Astrocyte (in vitro differentiated cells and primary cell): ENCODE data around the gene DHRS3. TPM values are rescaled to one million over a fixed set of nuclear protein-coding genes. Genes with fewer than 3 reads are reported as not detected.
"Not testable (repeated sequence)": the region's sequence is repeated elsewhere in the genome, so short reads cannot be mapped to it uniquely, and the experiment has no call there.

ENCODE experiments used
- DNase-seq: peaks from one replicate; pipeline ENCODE4 v3.0.0-alpha.2; 2010; ENCODE audit warnings: low read depth
- FAIRE-seq: peaks from 2 replicates; lab custom pipeline; 2011; peaks lifted over from hg19 to GRCh38; lab: Jason Lieb, UNC
- H2AFZ ChIP-seq: 2 replicates; pipeline ENCODE4 v1.6.0; 2012; ENCODE audit warnings: low read depth, low read length, inconsistent platforms
- H3K27ac ChIP-seq: 2 replicates; pipeline ENCODE4 v1.5.1; 2011; ENCODE audit warnings: low read depth, low read length, inconsistent platforms
- H3K27me3 ChIP-seq: 2 replicates; pipeline ENCODE4 v1.6.0; 2011; ENCODE audit warnings: low read length, inconsistent platforms; ENCODE audit not compliant: insufficient read depth
- H3K36me3 ChIP-seq: 2 replicates; pipeline ENCODE4 v1.5.1; 2011; ENCODE audit warnings: low read length, inconsistent platforms; ENCODE audit not compliant: insufficient read depth
- H3K4me1 ChIP-seq: 2 replicates; pipeline ENCODE4 v1.5.1; 2011; ENCODE audit warnings: low read length, inconsistent platforms; ENCODE audit not compliant: insufficient read depth
- H3K4me2 ChIP-seq: 2 replicates; pipeline ENCODE4 v1.6.0; 2012; ENCODE audit warnings: low read length, inconsistent platforms
- H3K4me3 ChIP-seq: 2 replicates; pipeline ENCODE4 v1.5.1; 2011; ENCODE audit warnings: low read depth, mild to moderate bottlenecking, low read length, inconsistent platforms; ENCODE audit not compliant: insufficient read depth
- H3K79me2 ChIP-seq: 2 replicates; pipeline ENCODE4 v1.6.0; 2012; ENCODE audit warnings: mild to moderate bottlenecking, low read length, inconsistent platforms; ENCODE audit not compliant: insufficient read depth
- H3K9ac ChIP-seq: 2 replicates; pipeline ENCODE4 v1.6.0; 2012; ENCODE audit warnings: mild to moderate bottlenecking, low read length, inconsistent platforms
- H3K9me3 ChIP-seq: 2 replicates; pipeline ENCODE4 v1.5.1; 2012; ENCODE audit warnings: low read depth, mild to moderate bottlenecking, low read length, inconsistent platforms; ENCODE audit not compliant: insufficient read depth
- H4K20me1 ChIP-seq: 2 replicates; pipeline ENCODE4 v1.6.0; 2012; ENCODE audit warnings: low read length, inconsistent platforms; ENCODE audit not compliant: insufficient read depth
- H3K27ac Mint-ChIP-seq: one replicate; pipeline ENCODE4 v1.8.0; 2021; ENCODE audit warnings: mild to moderate bottlenecking, mixed read lengths; ENCODE audit not compliant: unreplicated experiment
- H3K27me3 Mint-ChIP-seq: one replicate; pipeline ENCODE4 v1.8.0; 2021; ENCODE audit warnings: low read depth, mixed read lengths; ENCODE audit not compliant: unreplicated experiment
- H3K36me3 Mint-ChIP-seq: one replicate; pipeline ENCODE4 v1.8.0; 2021; ENCODE audit warnings: low read depth, mixed read lengths; ENCODE audit not compliant: unreplicated experiment
- H3K4me1 Mint-ChIP-seq: one replicate; pipeline ENCODE4 v1.8.0; 2021; ENCODE audit warnings: low read depth, mixed read lengths; ENCODE audit not compliant: unreplicated experiment
- H3K4me3 Mint-ChIP-seq: one replicate; pipeline ENCODE4 v1.8.0; 2021; ENCODE audit warnings: mild to moderate bottlenecking, moderate library complexity, mixed read lengths; ENCODE audit not compliant: unreplicated experiment
- H3K9me3 Mint-ChIP-seq: one replicate; pipeline ENCODE4 v1.8.0; 2021; ENCODE audit warnings: mild to moderate bottlenecking, mixed read lengths; ENCODE audit not compliant: unreplicated experiment
- CTCF ChIP-seq: IDR thresholded peaks from 2 replicates; pipeline ENCODE4 v1.5.1; 2011; ENCODE audit warnings: low read depth, mild to moderate bottlenecking, inconsistent platforms, low read length, moderate library complexity; ENCODE audit not compliant: insufficient read depth
- EZH2 ChIP-seq: IDR thresholded peaks from 2 replicates; pipeline ENCODE4 v1.6.1; 2012; ENCODE audit warnings: mild to moderate bottlenecking, low read length, inconsistent platforms; ENCODE audit not compliant: insufficient read depth
- total RNA-seq: library from RNA; stranded (reverse); gene quantifications from 2 replicates; pipeline ENCODE4 v1.2.1, GENCODE V29; 2021

The DHRS3 gene
- total RNA-seq, 1 donor from 2014 or later, result 3.4 TPM

DNA sequence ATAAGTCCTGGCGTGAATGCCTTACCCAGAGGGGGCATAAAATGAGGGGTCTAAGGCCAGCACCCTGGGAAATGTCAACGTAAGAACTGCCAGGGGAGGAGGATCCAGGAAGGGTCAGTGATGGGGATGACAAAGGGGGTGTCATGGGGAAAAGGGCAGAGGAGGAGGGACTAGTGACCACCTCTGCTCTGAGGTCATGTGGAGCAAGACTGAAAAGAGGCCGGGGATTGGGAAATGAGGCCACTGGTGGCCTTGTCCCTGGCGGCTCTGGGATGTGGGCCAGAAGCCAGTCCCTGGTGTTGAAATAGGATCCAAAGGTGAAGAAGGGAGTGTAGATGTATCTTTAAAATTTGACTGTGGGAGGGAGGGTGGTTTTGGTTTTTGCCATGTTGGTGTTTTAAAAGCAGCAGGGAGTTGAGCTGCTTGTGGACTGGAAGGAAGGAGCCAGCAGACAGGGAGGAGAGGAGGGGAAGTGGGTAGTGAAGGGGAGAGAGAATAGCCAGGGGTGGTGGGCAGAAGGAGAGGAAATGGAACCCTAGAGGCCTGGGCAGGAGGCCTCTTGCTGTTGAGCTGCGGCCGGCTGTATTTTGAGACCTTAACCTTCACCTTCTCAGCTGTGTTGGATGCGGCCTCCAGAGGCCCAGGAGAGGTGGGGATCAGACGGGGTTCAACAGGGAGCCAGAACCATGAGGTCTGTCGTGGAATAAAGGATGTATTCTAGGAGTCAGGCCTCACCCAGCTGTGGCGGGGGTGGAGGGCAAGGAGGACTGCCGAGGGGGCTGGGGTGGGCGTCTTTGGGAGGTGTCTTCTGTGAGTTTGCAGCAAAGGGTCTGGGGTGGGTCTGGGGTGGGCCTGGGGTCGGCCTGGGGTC, 92.5 kb downstream of the DHRS3 start:
- H3K4me3 Mint-ChIP-seq, result no peak overlapping the region
- H3K27ac Mint-ChIP-seq, result no peak overlapping the region
- no peak overlapping the region for H3K4me3 ChIP-seq
- no peaks in the 10 kb centered on the region for H4K20me1 ChIP-seq
- H3K36me3 Mint-ChIP-seq, result no peaks in the 10 kb centered on the region
- H3K27me3 ChIP-seq, result no peaks in the 10 kb centered on the region
- DNase-seq, result no peak
- no peaks in the 10 kb centered on the region for H3K36me3 ChIP-seq
- no peak overlapping the region for H3K9ac ChIP-seq
- no peaks in the 10 kb centered on the region for H3K4me1 Mint-ChIP-seq
- H3K27ac ChIP-seq, result no peak overlapping the region
- TF ChIP-seq EZH2, result no peak
- no peak for TF ChIP-seq CTCF
- FAIRE-seq, result no peak
- no peaks in the 10 kb centered on the region for H3K79me2 ChIP-seq
- H3K4me1 ChIP-seq, result peaks cover 4% of the 10 kb centered on the region
- H3K4me2 ChIP-seq, result no peak overlapping the region
- H3K27me3 Mint-ChIP-seq, result peaks cover 2% of the 10 kb centered on the region
- no peaks in the 10 kb centered on the region for H3K9me3 ChIP-seq
- H3K9me3 Mint-ChIP-seq, result no peaks in the 10 kb centered on the region
- H2AFZ ChIP-seq, result no peak overlapping the region

GRCh38 chr1:12524266-12524665, 93.7 kb downstream of the DHRS3 start:
- Histone ChIP-seq H3K9ac (no peak overlapping the region), H3K9me3 (no peaks in the 10 kb centered on the region), H3K4me3 (no peak overlapping the region), H3K79me2 (no peaks in the 10 kb centered on the region), H4K20me1 (no peaks in the 10 kb centered on the region), H3K27ac (no peak overlapping the region), H2AFZ (no peak overlapping the region), H3K4me2 (no peak overlapping the region), H3K36me3 (no peaks in the 10 kb centered on the region), H3K27me3 (no peaks in the 10 kb centered on the region), H3K4me1 (peaks cover 4% of the 10 kb centered on the region)
- TF ChIP-seq EZH2 (no peak), CTCF (no peak)
- FAIRE-seq (no peak), DNase-seq (no peak)
- H3K27ac Mint-ChIP-seq, result no peak overlapping the region
- no peak overlapping the region for H3K4me3 Mint-ChIP-seq
- H3K9me3 Mint-ChIP-seq, result no peaks in the 10 kb centered on the region
- H3K36me3 Mint-ChIP-seq, result peaks cover 4% of the 10 kb centered on the region
- peaks cover 12% of the 10 kb centered on the region for H3K27me3 Mint-ChIP-seq
- no peaks in the 10 kb centered on the region for H3K4me1 Mint-ChIP-seq

DNA sequence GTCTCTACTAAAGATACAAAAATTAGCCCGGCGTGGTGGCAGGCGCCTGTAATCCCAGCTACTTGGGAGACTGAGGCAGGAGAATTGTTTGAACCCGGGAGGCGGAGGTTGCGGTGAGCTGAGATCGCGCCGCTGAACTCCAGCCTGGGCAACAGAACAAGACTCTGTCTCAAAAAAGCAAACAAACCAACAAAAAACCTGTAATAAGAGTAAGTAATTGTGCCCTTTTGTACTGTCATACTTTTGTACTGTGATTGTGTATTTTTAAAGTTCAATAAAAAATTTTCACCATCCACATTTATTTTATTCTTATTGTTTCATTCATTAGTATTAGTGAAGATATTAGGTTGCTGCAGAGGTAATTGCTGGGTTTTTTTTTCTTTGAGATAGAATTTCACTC, 95.2 kb downstream of the DHRS3 start:
- not testable (repeated sequence) for H3K4me1 Mint-ChIP-seq, H3K9ac ChIP-seq, H4K20me1 ChIP-seq, H3K4me2 ChIP-seq, H3K9me3 Mint-ChIP-seq, H3K79me2 ChIP-seq, H3K4me3 ChIP-seq, H2AFZ ChIP-seq, H3K9me3 ChIP-seq, H3K27me3 ChIP-seq, H3K27ac ChIP-seq, H3K36me3 ChIP-seq, DNase-seq, FAIRE-seq, H3K27ac Mint-ChIP-seq, H3K36me3 Mint-ChIP-seq, H3K4me1 ChIP-seq, H3K4me3 Mint-ChIP-seq
- H3K27me3 Mint-ChIP-seq, result peaks cover 16% of the 10 kb centered on the region
